Measurements from ENCODE around the gene DCST1. TPM values are rescaled to one million over a fixed set of nuclear protein-coding genes. Genes with fewer than 3 reads are reported as not detected.

DCST1 gene
- total and polyA plus RNA-seq, 2 of the 13 experiments (the other 11 are each of a cell fraction or from before 2014, with no cell fraction given): 0.04 TPM; not detected in 1

DNA sequence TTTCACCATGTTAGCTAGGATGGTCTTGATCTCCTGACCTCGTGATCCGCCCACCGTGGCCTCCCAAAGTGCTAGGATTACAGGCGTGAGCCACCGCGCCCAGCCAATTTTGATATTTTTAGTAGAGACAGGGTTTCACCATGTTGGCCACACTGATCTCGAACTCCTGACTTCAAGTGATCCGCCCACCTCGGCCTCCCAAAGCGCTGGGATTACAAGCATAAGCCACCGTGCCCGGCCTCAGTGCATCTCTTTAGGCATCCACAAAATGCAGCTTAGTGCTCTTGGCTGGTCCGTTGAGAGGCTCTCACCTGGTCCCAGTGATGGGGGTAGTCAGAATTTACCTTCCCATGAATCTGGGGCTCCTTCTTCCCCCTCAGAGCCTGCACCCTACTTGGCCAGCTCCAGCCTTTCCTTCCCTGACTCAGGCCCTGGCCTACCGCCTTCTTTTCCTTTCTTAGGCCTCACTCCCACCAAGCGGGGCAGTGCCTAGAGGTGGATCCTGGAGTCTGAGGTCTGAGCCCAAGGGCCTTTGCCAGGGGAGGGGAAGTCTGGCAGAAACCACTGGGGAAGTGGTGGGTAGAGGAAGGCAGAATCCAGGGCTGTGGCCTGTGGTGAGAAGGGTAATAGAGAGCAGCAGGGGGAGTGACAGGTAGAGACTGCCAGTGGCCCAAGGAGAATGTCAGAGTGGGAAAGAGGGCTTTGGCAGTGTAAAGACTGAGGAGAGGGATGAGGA, 36.5 kb upstream of the DCST1 start:
- no peak for ATAC-seq
- Histone ChIP-seq H3K79me2 (ENCODE audit: insufficient read depth, low read length) (no peaks in the 10 kb centered on the region), H3K27me3 (ENCODE audit: control insufficient read depth in 1 of 2, insufficient read depth in 2 of 2, low read length in 2 of 2) (no peaks in the 10 kb centered on the region; a peak in 1 of 5 replicates), H4K20me1 (ENCODE audit: insufficient read depth, low read length) (no peaks in the 10 kb centered on the region), H3K36me3 (replicated peaks in 1 of 2; ENCODE audit: control insufficient read depth in 1 of 2, insufficient read depth in 2 of 2, low read length in 2 of 2) (no peaks in the 10 kb centered on the region), H3K4me3 (replicated peaks in 1 of 3; ENCODE audit: insufficient read depth in 1 of 3, low read depth in 2 of 3, low read length in 3 of 3) (no peak overlapping the region), H2AFZ (ENCODE audit: low read length) (no peak overlapping the region), H3K4me1 (ENCODE audit: insufficient read depth, low read length) (peaks cover 18% of the 10 kb centered on the region), H3K9ac (ENCODE audit: insufficient read depth, low read depth, low read length) (no peak overlapping the region), H3K9me3 (ENCODE audit: low read length) (no peaks in the 10 kb centered on the region), H3K27ac (ENCODE audit: extremely low read length, insufficient read depth, low read length) (no peak overlapping the region), H3K4me2 (ENCODE audit: low read depth, low read length) (no peak overlapping the region)
- 84% methylated on average over 15 of the region's 15 CpGs for WGBS (ENCODE audit: low lambda C conversion rate)
- no peak for FAIRE-seq
- BruUV-seq (replicated peaks): no TSS peak
- ChIA-PET POLR2A (interaction anchor here (1.5 kb wide), 1 partner anchor 20 kb away, joined by 4 read pairs; no protein-coding TSS in a partner anchor), CTCF (ENCODE audit: low intra/inter-chr PET ratio, low total read pairs) (interaction anchor here (2.8 to 6.8 kb wide), 2 partner anchors 20 to 91 kb away, joined by 11 to 54 read pairs; no protein-coding TSS in a partner anchor)
- no peak for TF ChIP-seq ZNF260 (CRISPR knock-in tag; IDR thresholded peaks at IDR 0.05; ENCODE audit: borderline replicate concordance, low read depth)
- no peak for TF ChIP-seq ZBTB4 (CRISPR knock-in tag; IDR thresholded peaks at IDR 0.05; ENCODE audit: borderline replicate concordance)
- no peak for TF ChIP-seq SOX6 (IDR thresholded peaks at IDR 0.05)
- no peak for TF ChIP-seq SOX6 (CRISPR knock-in tag; IDR thresholded peaks at IDR 0.05)
- TF ChIP-seq EED (CRISPR knock-in tag; IDR thresholded peaks at IDR 0.05): no peak
- TF ChIP-seq ZFP91 (CRISPR knock-in tag; IDR thresholded peaks at IDR 0.05; ENCODE audit: borderline replicate concordance): no peak
- TF ChIP-seq ZNF326 (CRISPR knock-in tag; IDR thresholded peaks at IDR 0.05; ENCODE audit: borderline replicate concordance): no peak
- no peak for TF ChIP-seq MXI1 (IDR thresholded peaks at IDR 0.05; ENCODE audit: borderline replicate concordance, low read depth, low read length)
- TF ChIP-seq, protein P1, sequence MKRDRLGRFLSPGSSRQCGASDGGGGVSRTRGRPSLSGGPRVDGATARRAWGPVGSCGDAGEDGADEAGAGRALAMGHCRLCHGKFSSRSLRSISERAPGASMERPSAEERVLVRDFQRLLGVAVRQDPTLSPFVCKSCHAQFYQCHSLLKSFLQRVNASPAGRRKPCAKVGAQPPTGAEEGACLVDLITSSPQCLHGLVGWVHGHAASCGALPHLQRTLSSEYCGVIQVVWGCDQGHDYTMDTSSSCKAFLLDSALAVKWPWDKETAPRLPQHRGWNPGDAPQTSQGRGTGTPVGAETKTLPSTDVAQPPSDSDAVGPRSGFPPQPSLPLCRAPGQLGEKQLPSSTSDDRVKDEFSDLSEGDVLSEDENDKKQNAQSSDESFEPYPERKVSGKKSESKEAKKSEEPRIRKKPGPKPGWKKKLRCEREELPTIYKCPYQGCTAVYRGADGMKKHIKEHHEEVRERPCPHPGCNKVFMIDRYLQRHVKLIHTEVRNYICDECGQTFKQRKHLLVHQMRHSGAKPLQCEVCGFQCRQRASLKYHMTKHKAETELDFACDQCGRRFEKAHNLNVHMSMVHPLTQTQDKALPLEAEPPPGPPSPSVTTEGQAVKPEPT (CRISPR knock-in tag; IDR thresholded peaks at IDR 0.05; ENCODE audit: low read depth): no peak
- no peak for TF ChIP-seq KAT2B (IDR thresholded peaks at IDR 0.05; ENCODE audit: borderline replicate concordance, low read depth, low read length)
- TF ChIP-seq, protein P2, sequence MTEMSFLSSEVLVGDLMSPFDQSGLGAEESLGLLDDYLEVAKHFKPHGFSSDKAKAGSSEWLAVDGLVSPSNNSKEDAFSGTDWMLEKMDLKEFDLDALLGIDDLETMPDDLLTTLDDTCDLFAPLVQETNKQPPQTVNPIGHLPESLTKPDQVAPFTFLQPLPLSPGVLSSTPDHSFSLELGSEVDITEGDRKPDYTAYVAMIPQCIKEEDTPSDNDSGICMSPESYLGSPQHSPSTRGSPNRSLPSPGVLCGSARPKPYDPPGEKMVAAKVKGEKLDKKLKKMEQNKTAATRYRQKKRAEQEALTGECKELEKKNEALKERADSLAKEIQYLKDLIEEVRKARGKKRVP (CRISPR knock-in tag; IDR thresholded peaks at IDR 0.05): no peak
- DNase-seq (ENCODE audit: low spot score): no peak
- in situ Hi-C loops (cut with HindIII; ENCODE audit: extremely low pct_ligation_motif_present, low pct_unique_long_range_greater_than_20kb) (loop anchor here (5.0 kb wide), 1 partner anchor 35 kb away; the partner anchor contains the start of gene PYGO2), intact Hi-C loops (cut with micrococcal nuclease; ENCODE audit: unreplicated experiment) (loop anchor here (5.0 kb wide), 1 partner anchor 65 kb away; the partner anchor contains the start of gene EFNA4)
